GM19467 (cell line): Measurements from ENCODE around the gene CEACAM6.
"Not testable (repeated sequence)": the region's sequence is repeated elsewhere in the genome, so short reads cannot be mapped to it uniquely, and the experiment has no call there.

Experiments used
- ATAC-seq: cut with Tn5 transposase; IDR thresholded peaks from one replicate; pipeline ENCODE4 v1.9.1; 2021; ENCODE audit warnings: mild to moderate bottlenecking, moderate library complexity; ENCODE audit not compliant: unreplicated experiment

Gene CEACAM6

DNA sequence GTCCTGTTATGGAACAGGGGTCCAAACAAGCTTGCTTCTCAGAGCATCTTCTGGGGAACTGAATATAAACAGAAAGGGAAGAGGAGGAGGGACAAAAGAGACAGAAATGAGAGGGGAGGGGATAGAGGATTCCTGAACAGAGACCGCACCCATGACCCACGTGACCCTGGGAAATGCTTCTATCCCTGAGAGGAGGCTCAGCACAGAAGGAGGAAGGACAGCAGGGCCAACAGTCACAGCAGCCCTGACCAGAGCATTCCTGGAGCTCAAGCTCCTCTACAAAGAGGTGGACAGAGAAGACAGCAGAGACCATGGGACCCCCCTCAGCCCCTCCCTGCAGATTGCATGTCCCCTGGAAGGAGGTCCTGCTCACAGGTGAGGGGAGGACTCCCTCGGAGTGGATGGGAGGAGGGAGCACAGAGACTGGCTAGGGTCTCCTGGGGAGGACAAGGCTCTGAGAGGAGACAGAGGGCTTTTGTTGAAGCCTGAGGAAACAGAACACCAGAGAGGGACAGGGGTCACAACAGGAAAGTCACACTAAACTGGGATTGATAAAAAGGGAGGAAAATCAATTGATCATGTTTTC, at the start of gene CEACAM6:
Gene CEACAM6, plus strand, starts transcription at position 203 of the 586 bp plus-strand sequence. Its CDS starts 109 bp downstream, at position 312.
- ATAC-seq: no peak

DNA sequence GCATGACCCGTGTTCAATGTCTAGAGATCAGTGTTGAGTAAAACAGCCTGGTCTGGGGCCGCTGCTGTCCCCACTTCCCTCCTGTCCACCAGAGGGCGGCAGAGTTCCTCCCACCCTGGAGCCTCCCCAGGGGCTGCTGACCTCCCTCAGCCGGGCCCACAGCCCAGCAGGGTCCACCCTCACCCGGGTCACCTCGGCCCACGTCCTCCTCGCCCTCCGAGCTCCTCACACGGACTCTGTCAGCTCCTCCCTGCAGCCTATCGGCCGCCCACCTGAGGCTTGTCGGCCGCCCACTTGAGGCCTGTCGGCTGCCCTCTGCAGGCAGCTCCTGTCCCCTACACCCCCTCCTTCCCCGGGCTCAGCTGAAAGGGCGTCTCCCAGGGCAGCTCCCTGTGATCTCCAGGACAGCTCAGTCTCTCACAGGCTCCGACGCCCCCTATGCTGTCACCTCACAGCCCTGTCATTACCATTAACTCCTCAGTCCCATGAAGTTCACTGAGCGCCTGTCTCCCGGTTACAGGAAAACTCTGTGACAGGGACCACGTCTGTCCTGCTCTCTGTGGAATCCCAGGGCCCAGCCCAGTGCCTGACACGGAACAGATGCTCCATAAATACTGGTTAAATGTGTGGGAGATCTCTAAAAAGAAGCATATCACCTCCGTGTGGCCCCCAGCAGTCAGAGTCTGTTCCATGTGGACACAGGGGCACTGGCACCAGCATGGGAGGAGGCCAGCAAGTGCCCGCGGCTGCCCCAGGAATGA, 48.4 kb upstream of the CEACAM6 start:
- ATAC-seq: peak; percentile 61

DNA sequence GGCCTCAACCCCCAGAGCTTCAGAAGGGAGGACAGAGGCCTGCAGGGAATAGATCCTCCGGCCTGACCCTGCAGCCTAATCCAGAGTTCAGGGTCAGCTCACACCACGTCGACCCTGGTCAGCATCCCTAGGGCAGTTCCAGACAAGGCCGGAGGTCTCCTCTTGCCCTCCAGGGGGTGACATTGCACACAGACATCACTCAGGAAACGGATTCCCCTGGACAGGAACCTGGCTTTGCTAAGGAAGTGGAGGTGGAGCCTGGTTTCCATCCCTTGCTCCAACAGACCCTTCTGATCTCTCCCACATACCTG, 47.9 kb upstream of the CEACAM6 start:
- no peak for ATAC-seq

DNA sequence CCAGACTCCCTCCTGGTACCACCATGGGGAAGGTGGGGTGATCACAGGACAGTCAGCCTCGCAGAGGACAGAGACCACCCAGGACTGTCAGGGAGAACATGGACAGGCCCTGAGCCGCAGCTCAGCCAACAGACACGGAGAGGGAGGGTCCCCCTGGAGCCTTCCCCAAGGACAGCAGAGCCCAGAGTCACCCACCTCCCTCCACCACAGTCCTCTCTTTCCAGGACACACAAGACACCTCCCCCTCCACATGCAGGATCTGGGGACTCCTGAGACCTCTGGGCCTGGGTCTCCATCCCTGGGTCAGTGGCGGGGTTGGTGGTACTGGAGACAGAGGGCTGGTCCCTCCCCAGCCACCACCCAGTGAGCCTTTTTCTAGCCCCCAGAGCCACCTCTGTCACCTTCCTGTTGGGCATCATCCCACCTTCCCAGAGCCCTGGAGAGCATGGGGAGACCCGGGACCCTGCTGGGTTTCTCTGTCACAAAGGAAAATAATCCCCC, 47.4 kb upstream of the CEACAM6 start:
- no peak for ATAC-seq

DNA sequence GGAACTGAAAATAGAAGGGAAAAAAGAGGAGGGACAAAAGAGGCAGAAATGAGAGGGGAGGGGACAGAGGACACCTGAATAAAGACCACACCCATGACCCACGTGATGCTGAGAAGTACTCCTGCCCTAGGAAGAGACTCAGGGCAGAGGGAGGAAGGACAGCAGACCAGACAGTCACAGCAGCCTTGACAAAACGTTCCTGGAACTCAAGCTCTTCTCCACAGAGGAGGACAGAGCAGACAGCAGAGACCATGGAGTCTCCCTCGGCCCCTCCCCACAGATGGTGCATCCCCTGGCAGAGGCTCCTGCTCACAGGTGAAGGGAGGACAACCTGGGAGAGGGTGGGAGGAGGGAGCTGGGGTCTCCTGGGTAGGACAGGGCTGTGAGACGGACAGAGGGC, 46.8 kb upstream of the CEACAM6 start, which contains the start of gene CEACAM5:
Gene CEACAM5, plus strand, starts transcription at position 146 of the 400 bp plus-strand sequence. Its CDS starts 106 bp downstream, at position 252.
- ATAC-seq: no peak

DNA sequence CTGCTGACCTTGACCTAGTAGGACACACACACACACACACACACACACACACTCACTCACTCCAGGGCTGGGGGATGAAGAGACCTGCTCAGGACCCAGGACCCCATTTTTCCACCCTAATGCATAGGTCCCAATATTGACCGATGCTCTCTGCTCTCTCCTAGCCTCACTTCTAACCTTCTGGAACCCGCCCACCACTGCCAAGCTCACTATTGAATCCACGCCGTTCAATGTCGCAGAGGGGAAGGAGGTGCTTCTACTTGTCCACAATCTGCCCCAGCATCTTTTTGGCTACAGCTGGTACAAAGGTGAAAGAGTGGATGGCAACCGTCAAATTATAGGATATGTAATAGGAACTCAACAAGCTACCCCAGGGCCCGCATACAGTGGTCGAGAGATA, 45.8 kb upstream of the CEACAM6 start:
- not testable (repeated sequence) for ATAC-seq

DNA sequence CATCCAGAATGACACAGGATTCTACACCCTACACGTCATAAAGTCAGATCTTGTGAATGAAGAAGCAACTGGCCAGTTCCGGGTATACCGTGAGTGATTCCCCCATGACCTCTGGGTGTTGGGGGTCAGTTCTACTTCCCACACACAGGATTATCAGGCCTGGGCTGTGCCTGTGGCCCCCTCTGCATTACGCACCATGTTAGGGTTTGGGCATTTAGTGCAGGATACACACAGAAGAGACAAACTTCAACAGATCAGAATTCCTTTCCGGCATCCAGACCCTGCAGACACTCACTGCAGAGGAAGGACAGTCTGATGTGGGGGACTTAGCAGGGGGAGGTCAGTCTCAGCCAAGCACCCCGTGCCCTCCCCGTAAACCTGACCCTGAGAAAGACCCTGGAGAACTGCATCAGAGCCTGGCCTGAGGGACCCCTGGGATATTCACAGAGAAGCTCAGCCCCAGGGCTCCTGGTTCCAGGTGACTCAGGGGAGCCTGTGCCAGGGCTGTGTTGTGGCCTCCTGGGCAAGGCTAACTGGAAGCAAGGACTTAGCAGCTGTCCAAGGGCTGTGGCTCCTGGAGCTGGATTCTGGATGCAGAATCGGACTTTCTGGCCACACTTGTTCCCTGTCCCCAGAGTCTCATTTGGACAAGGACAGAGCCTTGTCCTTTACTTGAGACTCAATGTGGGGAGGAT, 45.2 kb upstream of the CEACAM6 start:
- ATAC-seq: no peak

DNA sequence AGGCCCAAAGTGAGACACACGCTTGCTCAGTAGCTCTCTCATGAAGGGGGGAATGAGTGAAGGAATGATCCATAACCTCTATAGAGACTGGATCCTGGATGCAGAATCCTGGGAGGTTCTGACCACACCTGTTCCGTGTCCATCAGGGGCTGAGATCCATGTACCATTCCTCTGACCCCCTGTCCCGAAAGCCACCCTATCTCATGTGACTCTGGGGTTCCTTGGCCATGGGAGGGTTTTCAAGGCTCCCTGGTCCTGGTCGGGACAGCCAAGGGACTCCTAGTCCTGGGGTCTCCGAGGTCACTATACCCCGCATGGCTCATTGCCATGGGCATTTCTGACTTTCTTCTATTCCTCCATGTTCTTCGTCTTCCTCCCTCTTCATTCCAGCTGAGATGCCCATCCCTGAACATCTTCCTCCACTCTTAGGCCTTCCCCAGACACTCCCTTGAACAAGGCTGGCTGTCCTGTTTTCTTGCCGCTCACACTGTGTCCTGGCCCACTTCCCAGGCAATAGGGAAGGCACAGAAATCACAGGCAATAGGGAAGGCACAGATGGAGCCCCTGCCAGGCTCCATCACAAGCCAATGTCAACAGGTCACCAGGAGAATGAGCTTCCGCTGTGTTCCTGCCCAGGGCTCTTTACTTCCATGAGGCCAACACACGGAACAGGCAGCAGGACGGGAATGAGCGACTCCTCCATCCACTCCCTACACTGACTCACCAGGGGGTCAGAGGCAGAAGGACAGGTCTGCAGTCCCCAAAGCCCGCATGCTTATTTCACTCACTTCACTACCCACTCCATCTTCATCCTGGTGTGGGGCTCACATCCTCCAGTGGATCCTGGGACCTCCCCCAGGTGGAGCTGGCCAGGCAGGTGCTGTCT, 43.7 kb upstream of the CEACAM6 start:
- no peak for ATAC-seq

DNA sequence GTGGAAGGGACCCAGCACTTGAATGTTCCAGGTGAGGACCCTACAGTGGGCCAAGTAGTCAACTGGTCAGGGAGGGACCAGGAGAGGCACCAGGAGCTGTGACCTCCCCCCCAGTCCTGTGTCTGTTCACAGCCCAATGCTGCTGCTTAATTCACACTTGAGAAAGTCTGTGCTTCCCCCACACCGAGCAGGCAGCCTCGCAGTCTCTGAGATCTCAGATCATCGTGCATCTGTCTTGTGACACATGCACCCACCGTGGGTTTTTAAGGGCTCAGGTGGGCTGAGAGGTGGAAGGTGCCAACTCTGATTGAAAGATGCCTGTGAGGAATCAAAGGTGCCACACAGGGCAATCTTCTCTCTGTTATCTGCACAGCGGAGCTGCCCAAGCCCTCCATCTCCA, 40.7 kb upstream of the CEACAM6 start:
- no peak for ATAC-seq

DNA sequence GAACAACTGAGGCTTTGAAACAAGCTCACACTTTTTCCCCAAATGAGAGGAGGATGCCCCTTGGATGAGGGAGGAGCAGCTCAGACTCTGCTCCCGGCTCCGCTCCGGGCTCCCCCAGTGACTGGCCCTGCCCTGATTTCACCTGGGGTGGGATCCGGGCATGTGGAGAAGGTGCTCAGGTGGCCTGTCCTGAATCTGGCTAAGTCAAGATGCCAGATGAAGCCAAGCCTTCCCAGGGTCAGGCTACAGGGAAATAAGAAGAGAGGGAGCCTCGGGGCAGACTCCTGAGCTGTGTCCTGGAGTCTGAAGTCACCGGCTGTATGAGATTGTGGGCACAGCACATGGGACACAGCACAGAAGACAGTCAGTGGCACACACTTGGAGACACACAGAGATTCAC, 36.6 kb upstream of the CEACAM6 start:
- no peak for ATAC-seq

DNA sequence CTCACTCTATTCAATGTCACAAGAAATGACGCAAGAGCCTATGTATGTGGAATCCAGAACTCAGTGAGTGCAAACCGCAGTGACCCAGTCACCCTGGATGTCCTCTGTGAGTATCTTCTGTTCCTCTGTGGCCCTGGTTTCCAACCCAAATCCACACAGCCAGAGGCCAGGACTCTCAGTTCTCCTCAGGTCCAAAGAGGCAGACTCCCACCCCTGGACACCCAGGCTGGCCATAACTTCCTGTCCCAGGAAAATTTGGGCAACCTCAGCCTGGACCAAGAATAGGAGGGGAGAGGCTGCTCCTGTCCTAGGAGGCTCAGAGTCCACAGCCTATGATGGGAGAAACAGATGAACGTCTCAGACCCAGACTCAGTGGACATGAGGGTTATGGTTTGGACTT, 35.2 kb upstream of the CEACAM6 start:
- no peak for ATAC-seq

DNA sequence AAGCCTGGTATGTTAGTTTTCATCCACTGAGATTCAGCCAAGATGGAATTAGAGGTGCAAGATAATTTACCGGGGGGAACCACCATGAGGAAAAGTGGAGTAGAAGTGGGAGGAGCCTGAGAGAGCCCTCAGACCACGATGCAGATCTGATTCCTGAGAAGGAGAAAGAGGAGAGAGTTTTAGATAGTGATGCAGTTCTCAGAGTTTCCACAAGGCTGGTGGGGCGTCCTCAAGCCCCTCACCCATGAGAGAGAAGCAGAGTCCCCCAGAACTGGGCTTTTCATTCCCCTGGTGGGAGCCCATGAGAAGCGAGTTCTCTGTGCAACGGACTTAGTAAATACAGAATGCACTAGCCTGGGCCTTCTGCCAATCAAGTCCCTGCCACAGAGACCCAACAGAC, 28.8 kb upstream of the CEACAM6 start:
- ATAC-seq: no peak

DNA sequence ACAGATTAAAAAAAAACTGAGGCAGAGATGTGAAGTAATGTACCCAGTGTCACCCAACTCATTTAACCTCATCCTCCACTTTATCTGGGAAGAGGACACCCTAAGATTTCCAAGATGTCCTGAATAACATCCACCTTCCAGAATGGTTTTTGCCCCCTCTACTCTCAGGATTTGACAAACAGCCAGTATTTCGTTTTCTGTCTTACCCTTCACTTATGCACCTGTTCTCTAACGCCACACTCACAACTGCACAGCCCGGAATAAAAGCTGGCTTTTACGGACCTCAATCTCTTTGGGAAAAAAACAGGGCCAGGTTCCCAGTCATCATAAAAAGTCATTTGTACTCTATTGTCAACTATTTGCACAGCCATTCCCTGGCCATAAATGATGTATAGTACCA, 21.2 kb upstream of the CEACAM6 start:
- no peak for ATAC-seq

DNA sequence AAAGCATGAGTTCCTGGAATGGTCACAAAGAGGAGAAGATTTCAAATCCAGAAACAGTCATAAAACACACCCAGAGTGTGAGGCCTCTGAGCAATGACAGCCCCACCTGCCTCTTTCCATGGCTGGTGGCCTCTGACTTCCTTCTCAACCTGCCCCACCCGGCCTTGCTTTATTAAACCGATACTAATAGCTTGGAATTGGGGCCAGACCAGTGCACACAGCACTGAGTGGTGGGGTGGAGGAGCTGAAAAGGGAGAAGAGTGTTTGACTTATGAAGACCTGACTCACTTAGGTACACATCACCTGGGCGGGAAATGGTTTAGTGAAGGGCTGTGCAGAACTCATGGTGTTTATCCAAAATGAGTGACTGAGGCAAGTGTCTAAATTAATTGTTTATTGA, 20.7 kb upstream of the CEACAM6 start:
- no peak for ATAC-seq

DNA sequence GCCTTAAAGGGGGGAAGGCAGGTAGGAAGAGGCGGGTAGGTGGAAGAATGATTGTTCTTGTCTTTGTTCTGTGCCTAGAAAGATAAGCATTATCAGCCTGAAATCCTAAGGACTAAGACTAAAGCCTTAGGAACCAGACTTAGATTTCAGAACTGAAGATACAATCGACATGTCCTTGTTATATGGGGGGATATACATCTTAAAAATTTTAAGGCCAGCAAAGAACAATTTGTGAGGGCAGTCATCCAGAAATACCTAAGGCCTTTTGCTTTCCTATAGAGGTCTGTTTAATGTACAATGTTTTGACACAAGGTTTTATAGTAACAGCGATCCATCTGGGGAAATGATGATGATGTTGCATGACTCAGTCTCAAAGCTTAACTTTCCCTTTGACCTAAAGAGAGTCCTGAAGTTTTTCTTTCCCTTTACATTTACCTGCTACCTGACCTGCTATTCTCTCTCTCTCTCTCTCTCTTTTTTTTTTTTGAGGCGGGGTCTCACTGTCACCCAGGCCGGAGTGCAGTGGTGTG, 20.2 kb upstream of the CEACAM6 start:
- no peak for ATAC-seq

DNA sequence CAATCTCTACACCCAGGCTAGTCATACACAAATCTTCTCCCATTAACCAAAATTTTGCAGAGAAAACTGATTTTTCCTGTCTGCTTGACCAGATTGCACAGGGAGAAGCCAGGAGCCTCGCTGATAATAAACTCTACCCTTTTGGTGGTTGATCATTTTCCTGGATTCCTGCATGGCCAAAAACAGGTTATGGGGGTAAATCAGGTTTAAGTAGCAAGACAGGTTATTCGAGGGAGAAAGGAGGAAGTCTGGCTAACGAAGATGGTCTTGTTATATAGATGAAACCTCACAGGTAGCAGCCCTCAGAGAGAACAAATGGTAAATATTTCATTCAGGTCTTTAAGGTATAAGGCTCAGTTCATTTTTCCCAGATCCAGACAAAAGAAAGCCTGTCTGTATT, 16.0 kb upstream of the CEACAM6 start:
- no peak for ATAC-seq

DNA sequence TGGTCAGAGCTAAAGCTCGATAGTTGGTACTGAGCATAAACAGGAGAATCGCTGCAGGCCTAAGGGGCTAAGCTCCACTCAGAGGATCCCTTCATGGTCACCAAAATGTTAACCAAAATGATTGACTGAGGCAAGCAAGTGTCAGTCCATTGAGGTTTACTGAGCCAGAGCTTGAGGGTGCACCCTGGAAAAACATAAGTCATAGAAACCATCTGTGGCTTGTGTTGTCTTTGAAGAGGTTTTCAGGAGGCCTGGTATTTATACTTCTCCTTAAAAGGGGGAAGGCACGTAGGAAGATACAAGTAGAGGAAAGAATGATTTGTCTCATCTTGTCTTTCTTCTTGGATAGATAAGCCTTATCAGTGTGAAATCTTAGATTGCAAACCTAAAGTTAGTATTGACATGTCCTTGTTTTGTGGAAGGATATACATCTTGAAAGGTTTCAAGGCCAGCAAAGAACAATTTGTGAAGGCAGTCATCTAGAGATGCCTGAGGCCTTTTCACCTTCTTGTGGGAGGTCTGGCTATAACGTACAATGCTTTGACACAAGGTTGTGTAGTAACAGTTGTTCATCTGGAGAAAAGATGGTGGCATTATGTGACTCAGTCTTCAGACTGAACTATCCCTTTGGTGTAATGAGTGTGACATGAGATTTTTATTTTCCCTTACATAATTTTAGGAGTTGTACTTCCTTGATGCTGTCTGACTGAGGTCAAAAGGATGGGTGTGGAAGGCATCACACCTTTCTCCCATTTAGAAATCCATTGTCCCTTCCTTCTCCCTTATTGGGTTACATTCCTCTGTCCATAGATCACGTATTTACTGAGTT, 14.7 kb upstream of the CEACAM6 start:
- ATAC-seq: no peak

DNA sequence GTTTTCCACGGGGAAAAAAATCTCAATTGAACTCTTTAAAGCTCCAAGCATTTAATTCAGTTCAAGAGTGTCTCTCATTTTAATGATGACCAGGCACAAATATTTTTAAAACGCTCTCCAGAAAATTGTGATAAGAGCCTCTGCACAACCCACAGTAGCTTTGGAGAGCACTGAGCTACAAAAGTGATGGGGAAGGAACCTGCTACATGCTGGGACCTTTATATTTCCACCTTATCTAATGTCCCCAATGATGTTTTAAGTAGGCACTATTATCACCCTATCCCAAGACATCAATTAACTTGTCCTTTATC, 14.1 kb upstream of the CEACAM6 start:
- no peak for ATAC-seq

DNA sequence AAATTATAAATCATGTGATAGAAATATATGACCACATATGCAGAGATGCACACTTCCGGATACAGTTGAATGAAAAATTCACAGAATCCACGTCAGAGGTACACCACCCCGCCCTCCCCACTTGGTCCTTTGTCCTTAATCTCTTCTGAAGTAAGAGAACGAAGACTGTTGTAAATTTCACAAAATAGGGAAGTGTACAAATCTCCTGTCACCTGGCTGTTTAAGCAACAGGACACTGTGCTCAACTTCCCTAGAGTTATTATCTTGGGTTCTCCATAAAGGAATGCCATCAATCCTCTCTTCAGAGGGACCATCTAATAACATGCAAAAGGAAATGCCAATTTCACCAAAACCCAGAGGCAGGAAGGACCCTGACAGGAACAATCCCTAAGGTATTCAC, 10.5 kb upstream of the CEACAM6 start:
- ATAC-seq: no peak

DNA sequence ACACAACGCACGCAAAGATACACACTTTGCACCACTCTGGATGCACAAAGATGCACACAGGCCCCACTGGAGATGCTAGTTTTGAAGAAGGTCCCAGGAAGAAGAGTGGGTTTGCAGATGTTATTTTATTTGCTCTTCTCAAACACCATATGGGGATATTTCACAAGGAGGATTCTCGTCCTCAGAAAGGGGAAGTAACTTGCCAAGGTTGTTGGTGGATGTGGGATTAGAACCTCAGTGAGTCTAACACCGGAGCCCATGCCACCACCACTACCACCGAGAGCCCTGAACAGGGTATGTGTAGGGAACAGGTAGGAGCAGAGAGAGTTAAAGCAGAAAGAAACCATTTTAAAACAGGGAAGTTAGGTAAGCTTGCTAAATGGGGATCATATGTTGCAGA, 9.6 kb upstream of the CEACAM6 start:
- ATAC-seq: no peak
